Medulla oblongata (tissue), 1 donor: ENCODE data around the gene HYDIN.

Experiments
- DNase-seq: peaks from one replicate; pipeline ENCODE4 v3.0.0-alpha.2; 2015; ENCODE audit errors: extremely low spot score

Gene HYDIN

GRCh38 chr16:71230122-71230845 lies at the start of gene HYDIN:
Gene HYDIN, minus strand, starts transcription at chr16:71230722. Its CDS starts 43,827 bp downstream, at chr16:71186895.
- peak; percentile 44 for DNase-seq

GRCh38 chr16:71276589-71277334 lies 46.2 kb upstream of the HYDIN start:
- DNase-seq: peak; percentile 49

- no peak for DNase-seq
Measured at GRCh38 chr16:71273384-71273783, 42.9 kb upstream of the HYDIN start.

- DNase-seq: no peak
Measured at GRCh38 chr16:71264299-71264698, 33.8 kb upstream of the HYDIN start.

GRCh38 chr16:71263582-71263981 lies 33.1 kb upstream of the HYDIN start:
- DNase-seq: no peak

GRCh38 chr16:71262391-71262790 lies 31.9 kb upstream of the HYDIN start:
- DNase-seq: no peak

- DNase-seq: peak; percentile 48
Measured at GRCh38 chr16:71260995-71261394, 30.5 kb upstream of the HYDIN start.

GRCh38 chr16:71259086-71259485 lies 28.6 kb upstream of the HYDIN start:
- DNase-seq: no peak

- peak; percentile 80 for DNase-seq
Measured at GRCh38 chr16:71258372-71258771, 27.9 kb upstream of the HYDIN start.

GRCh38 chr16:71257768-71258167 lies 27.2 kb upstream of the HYDIN start:
- DNase-seq: no peak

- DNase-seq: peak; percentile 75
Measured at GRCh38 chr16:71255721-71256120, 25.2 kb upstream of the HYDIN start.

GRCh38 chr16:71254832-71255525 lies 24.5 kb upstream of the HYDIN start:
- peak; percentile 65 for DNase-seq

- no peak for DNase-seq
Measured at GRCh38 chr16:71250461-71251235, 20.1 kb upstream of the HYDIN start.

GRCh38 chr16:71249399-71249798 lies 18.9 kb upstream of the HYDIN start:
- peak; percentile 55 for DNase-seq

GRCh38 chr16:71247478-71247877 lies 17.0 kb upstream of the HYDIN start:
- DNase-seq: no peak

- DNase-seq: no peak
Measured at GRCh38 chr16:71246309-71246708, 15.8 kb upstream of the HYDIN start.

GRCh38 chr16:71244521-71244920 lies 14.0 kb upstream of the HYDIN start:
- DNase-seq: no peak

GRCh38 chr16:71242601-71243000 lies 12.1 kb upstream of the HYDIN start:
- no peak for DNase-seq

- DNase-seq: peak; percentile 56
Measured at GRCh38 chr16:71242036-71242435, 11.5 kb upstream of the HYDIN start.

- no peak for DNase-seq
Measured at GRCh38 chr16:71229344-71229743, 1.2 kb downstream of the HYDIN start.

- DNase-seq: no peak
Measured at GRCh38 chr16:71226229-71227141, 4.0 kb downstream of the HYDIN start.
